ENCODE results near the gene ZDHHC4.

DNA sequence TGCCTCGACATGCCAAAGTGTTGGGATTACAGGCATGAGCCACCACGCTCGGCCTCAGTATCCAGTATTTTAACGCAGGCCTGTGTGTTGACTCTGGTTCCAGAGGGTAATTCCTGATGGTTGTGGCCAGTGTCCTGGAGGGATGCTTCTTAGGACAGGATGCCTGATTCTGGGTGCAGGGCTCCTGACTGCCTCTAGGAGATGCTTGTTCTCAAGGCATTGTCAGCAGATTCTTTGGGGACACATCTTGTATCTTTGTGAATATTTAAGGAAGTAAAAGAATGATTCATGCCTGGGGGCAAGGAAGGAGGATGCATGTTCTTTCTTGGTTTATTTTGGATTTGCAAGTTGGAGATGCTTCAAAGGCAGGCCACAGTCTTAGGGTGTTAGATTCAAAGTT is 2.2 kb downstream of the ZDHHC4 start:
- TF ChIP-seq, protein P1, sequence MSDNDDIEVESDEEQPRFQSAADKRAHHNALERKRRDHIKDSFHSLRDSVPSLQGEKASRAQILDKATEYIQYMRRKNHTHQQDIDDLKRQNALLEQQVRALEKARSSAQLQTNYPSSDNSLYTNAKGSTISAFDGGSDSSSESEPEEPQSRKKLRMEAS (IDR thresholded peaks at IDR 0.05; ENCODE audit: low read depth, low read length) = no peak
- no peak for TF ChIP-seq GABPA (IDR thresholded peaks at IDR 0.05; ENCODE audit: low read depth)
- no peak for TF ChIP-seq ZNF622 (IDR thresholded peaks at IDR 0.05)
- TF ChIP-seq EGR1 (IDR thresholded peaks at IDR 0.05; ENCODE audit: borderline replicate concordance in 1 of 2, low read depth in 2 of 2, low read length in 2 of 2) = no peak
